Ureter (tissue), 1 donor: Measurements from ENCODE around the gene CUL3. TPM values are rescaled to one million over a fixed set of nuclear protein-coding genes. Genes with fewer than 3 reads are reported as not detected.
A peak's percentile ranks its signal among the peaks of the same experiment; 100 is the strongest.
"Not testable (repeated sequence)": the region's sequence is repeated elsewhere in the genome, so short reads cannot be mapped to it uniquely, and the experiment has no call there.

ENCODE experiments used
- DNase-seq: peaks from one replicate; pipeline ENCODE4 v3.0.0-alpha.2; 2020; ENCODE audit warnings: low spot score
- total RNA-seq: library from RNA; stranded (reverse); gene quantifications from one replicate; pipeline ENCODE4 v1.2.4, GENCODE V29; 2023
- donor health status: DM: yes; HTN: yes; CAD: no.

Gene CUL3
- total RNA-seq, 1 donor from 2014 or later = 89.5 TPM

DNA sequence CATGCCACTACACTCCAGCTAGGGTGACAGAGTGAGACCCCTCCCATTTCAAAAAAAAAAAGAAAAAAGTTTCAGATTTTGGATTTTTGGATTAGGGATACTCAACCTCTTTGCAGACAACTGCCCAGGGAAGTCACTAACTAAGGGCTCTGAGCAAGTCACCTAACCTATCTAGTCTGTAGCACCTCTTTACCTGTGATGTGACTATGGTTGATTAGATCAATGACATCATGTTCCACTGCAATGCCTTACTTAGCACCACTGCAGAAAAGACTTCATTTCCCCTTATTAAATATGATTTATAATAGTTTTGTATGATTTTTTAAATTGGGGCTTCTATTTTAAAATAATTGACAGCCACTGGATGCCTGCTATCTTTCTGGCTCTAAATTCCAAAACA lies 41.2 kb downstream of the CUL3 start:
- DNase-seq = no peak

DNA sequence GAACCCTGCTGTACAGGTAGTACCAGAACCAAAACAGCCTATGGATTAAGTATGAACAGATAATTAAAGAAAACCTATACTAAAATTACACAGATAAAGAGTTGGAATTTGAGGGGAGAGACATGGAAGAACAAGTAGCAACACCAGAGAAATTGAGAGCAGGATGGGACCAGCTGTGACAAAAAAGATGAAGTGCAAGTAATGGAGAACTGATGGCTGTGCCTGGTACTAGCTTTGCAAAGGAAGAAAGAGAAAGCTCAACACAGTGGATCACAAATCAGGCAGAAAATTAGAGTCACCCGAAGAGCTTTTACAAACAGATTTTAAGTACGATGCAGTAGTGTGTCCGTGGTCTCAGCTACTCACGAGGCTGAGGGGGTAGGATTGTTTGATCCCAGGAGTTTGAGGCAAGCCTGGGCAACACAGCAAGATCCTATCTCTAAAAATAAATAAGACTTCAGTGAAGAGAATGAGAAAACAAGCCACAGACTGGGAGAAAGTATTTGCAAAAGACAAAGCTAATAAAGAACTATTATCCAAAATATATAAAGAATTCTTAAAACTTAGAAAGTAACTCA lies 46.5 kb downstream of the CUL3 start:
- DNase-seq = no peak

DNA sequence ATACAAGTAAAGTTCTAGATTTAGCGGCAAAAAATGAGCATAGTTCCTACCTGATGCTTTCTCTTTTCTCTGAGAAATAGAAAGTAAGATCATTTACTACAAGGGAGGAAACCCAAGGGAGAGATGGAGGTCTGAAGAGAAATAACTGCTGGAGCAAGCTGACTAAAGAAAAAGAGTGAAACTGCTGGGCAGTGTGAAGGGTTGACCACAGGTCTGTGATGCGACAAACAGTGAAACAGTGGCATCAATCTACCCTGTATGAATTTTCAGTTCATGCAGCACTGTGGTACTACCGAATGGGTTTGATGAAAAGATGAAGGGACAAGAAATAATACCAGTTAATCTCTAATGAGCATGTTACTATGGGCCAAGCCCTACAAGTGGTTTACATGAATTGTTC lies 52.2 kb downstream of the CUL3 start:
- no peak for DNase-seq

GRCh38 chr2:224532441-224532840 lies 52.7 kb downstream of the CUL3 start:
- DNase-seq = no peak

DNA sequence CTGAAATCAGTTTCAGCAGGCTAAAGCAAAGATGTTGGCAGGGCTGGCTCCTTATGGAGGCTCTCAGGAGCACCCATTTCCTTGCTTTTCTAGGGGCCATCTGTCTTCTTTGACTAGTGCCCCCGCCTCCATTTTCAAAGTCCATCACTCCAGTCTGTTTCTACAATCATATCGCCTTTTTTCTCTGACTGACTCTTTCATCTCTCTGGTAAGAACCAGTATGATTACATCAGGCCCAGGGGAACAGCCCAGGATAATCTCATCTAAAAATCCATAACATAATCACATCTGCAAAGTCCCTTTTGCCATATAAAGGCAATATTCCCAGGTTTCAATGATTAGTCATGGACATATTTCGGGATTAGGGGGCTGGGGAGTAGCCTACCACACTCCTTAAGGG lies 57.0 kb downstream of the CUL3 start:
- DNase-seq = no peak

DNA sequence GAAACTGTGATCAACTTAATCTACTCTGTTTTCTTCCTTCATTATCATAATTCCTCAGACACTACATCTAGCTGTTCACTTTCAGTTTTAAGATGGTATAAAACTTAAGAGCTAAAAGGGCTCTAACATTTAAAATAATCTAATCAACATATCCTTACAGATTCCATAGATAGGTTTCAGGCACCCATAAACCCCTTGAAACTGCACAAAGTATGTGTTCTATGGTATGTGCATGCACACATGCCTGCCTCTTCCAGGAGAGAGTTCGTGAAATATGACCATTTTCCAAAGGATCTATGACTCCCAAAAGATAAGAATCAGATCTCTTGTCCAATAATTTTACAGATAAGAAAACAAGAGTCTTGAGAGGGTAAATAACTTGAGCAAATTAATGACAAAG lies 59.4 kb downstream of the CUL3 start:
- no peak for DNase-seq

GRCh38 chr2:224524657-224525056 lies 60.5 kb downstream of the CUL3 start:
- no peak for DNase-seq

GRCh38 chr2:224523626-224524577 lies 61.3 kb downstream of the CUL3 start:
- no peak for DNase-seq

DNA sequence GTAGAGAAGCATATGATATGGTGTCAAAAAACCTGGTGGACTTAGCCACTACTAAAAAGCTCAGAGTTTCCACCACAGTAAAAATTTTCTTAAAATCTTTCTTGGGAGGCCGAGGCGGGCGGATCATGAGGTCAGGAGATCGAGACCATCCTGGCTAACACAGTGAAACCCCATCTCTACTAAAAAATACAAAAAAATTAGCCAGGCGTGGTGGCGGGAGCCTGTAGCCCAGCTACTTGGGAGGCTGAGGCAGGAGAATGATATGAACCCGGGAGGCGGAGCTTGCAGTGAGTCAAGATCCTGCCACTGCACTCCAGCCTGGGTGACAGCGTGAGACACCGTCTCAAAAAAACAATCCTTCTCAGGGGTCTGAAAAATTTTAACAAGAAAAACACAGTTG lies 62.7 kb downstream of the CUL3 start:
- not testable (repeated sequence) for DNase-seq

DNA sequence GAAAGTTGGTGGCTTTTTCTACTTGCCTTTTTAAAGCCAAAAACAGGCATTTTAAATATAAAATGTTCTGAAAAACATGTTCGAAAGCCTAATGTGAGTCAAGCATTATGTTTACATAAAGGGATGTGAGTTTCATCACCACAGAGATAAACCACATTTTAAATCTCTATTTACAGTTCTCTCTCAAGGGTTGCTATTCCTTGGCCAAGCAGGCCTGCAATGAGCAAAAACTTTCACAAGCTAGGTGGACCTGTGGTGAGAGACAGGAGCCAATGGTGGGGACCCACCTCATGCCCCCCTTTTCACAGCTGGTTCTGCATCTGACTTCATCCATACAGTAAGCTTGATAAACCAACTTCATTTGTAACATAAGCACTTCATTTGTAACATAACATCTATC lies 65.1 kb downstream of the CUL3 start:
- no peak for DNase-seq

DNA sequence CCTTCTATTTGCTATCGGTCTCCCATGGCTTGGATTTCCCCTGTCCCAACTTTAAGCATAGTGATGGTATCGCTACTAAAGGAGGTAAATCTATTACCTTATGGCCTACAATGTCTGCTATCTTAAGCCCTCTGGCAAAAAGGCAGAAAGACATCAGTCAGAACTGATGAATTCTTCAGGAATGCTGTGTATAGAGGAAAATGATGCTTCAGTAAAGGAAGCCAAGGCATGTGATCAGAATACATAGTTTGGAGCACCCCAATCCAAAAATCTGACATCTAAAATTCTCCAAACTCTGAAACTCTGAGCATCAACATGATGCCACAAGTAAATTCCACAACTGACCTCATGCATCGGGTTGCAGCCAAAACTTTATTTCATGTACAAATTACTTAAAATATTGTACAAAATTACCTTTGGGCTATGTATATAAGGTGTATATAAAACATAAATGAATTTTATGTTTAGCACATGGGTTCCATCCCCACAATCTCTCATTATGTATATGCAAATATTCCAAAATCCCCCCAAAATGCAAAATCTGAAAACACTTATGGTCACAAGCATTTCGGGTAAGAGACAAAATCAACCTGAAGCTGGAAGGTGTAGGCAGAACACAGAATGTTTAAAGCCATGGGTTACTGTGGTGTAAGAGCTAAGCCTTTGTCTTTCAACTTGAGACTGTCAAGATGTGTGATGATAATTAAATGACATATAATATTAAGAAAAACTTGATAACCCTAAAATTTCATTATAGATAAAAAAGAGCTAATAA lies 66.2 kb downstream of the CUL3 start:
- DNase-seq = no peak

GRCh38 chr2:224517963-224518362 lies 67.2 kb downstream of the CUL3 start:
- DNase-seq = no peak

GRCh38 chr2:224516393-224516792 lies 68.8 kb downstream of the CUL3 start:
- DNase-seq = not testable (repeated sequence)

DNA sequence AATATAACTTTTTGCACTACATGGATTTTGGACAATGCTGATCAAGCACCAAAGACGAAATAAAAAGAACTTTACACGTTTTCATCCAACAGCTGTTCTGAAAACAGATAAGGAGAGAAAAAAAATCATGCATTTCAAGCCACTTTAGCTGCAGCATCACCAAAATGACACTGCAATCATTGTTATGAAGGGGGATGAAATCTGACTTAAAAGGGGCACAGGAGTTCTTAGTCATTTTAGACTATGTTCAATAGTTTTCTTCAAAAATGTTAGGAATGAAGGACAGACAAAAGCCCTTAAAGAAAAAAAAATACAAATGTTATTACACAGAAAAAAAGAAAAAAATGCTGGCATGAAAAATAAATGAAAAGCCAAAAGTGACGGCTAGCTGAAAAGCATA lies 71.2 kb downstream of the CUL3 start:
- DNase-seq = no peak

GRCh38 chr2:224507789-224508188 lies 77.4 kb downstream of the CUL3 start:
- DNase-seq = no peak

- no peak for DNase-seq
Measured at GRCh38 chr2:224506494-224506893, 78.7 kb downstream of the CUL3 start.

GRCh38 chr2:224498991-224499390 lies 86.2 kb downstream of the CUL3 start:
- DNase-seq = no peak

DNA sequence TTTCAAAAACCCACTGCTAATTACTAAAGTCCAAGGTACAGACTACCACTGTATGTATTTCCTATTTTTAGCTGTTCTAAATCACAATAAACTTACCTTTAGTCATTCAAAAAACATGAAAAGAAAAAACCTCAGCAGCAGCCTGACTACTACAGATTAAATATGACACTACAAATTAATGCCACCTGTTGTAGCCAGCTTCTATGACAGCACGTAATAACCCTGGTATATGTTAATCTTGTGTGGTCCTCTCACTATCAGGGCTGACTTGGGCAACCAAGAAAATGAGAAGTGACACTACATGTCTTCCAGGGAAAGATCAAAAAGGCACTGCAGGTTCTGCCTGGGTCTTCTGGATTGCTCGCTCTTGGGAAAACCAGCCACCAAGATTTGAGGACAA lies 92.6 kb downstream of the CUL3 start:
- no peak for DNase-seq

DNA sequence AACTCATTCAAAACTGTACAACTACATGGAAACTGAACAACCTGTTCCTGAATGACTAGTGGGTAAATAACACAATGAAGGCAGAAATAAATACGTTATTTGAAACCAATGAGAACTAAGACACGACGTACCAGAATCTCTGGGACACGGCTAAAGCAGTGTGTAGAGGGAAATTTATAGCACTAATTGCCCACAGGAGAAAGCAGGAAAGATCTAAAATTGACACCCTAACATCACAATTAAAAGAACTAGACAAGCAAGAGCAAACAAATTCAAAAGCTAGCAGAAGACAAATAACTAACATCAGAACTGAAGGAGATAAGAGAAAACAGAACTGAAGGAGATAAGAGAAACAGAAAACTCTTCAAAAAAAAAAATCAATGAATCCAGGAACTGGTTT lies 97.2 kb downstream of the CUL3 start:
- not testable (repeated sequence) for DNase-seq

- DNase-seq = peak; percentile 92
Measured at GRCh38 chr2:224485081-224486014, 99.8 kb downstream of the CUL3 start.

DNA sequence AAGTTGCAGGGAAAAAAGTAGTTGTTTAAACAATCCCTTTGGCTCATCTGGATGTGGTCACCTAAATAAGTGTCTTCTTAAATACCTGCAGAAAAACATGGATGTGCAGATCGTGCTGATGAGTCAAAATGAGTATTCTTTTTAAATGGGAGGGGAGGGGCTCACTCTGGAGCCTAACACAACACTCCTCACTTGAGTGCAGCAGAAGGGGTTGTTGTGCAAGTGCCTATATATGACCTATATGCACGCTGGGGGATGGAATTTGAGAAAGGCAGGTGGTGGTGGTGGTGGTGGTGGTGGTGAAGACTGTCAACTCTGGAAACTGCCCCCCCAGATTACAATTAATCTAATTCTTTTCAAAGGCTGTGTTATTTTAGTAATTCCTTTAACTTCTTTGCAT lies 105.3 kb downstream of the CUL3 start:
- DNase-seq = no peak
